DOHH2 (cell line): ENCODE data around the gene HSPB7.

Source experiments
- CTCF ChIP-seq: fragments of 200-600 bp; sonication (generic); IDR thresholded peaks from one replicate; pipeline ENCODE4 v1.5.1; 2014; ENCODE audit warnings: antibody characterized with exemption, mild to moderate bottlenecking, low read depth, low read length; ENCODE audit not compliant: poor library complexity, severe bottlenecking
- EZH2phosphoT487 ChIP-seq: fragments of 200-600 bp; sonication (generic); IDR thresholded peaks from 2 replicates; pipeline ENCODE4 v1.6.1; 2017; ENCODE audit warnings: borderline replicate concordance, mild to moderate bottlenecking, antibody characterized with exemption, low read length, moderate library complexity, mixed read lengths

DNA sequence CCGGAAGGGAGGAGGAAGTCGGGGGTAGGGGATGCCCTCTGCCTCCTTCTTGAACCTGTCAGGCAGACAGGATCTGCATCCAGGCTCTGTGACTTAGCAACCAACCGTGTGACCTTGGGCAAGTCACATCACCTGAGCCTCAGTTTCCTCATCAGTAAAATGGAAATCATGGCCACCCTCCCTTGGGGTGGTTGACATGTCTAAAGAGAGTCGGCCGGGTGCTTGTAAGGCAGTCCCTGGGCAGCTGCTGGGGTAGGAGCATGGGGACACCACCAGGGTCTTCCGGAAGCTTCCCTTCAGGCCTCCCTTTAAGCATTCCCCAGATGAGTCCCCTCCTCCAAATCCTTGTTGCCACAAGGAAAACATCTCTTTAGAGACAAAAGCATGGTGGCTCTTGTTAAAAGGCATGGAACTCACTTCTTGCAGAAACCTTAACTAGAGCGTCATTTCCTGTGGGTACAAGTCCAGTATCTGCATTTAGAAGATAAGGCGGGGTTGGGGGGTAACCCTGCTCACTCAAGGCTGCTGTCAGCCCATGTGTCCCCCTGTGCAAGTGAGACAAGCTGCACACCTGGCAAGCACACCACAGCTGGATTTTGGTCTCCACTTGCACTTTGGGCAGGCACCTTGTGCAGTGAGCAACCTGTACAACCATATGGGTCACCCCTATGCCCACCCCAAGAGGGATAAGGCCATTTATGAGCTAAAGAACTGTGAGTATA is 36.1 kb upstream of the HSPB7 start:
- TF ChIP-seq EZH2phosphoT487: no peak
- TF ChIP-seq CTCF: no peak
